Activated T-helper 2 cell treated with anti-CD3 and anti-CD28 coated beads, Interferon-gamma antibody, Interleukin-2, Interleukin-4, amounts not matched to agents 10 μg/mL and 5 μg/mL and 100 μg/mL, durations not matched to agents 14 hours and 24 hours and 36 hours (primary cell): ENCODE results near the gene ABLIM3. TPM values are rescaled to one million over a fixed set of nuclear protein-coding genes. Genes with fewer than 3 reads are reported as not detected.

ENCODE experiments used
- DNase-seq: peaks from one replicate; pipeline ENCODE4 v3.0.0; 2021; ENCODE audit warnings: low spot score
- H3K27ac Mint-ChIP-seq: one replicate; pipeline ENCODE4 v1.8.0; 2021; ENCODE audit warnings: mixed read lengths
- H3K27me3 Mint-ChIP-seq: one replicate; pipeline ENCODE4 v1.8.0; 2021; ENCODE audit warnings: low read depth, mixed read lengths
- H3K36me3 Mint-ChIP-seq: one replicate; pipeline ENCODE4 v1.8.0; 2021; ENCODE audit warnings: low read depth, mixed read lengths
- H3K4me1 Mint-ChIP-seq: one replicate; pipeline ENCODE4 v1.8.0; 2021; ENCODE audit warnings: low read depth, mixed read lengths
- H3K4me3 Mint-ChIP-seq: one replicate; pipeline ENCODE4 v1.8.0; 2021; ENCODE audit warnings: low read depth, mild to moderate bottlenecking, moderate library complexity, mixed read lengths
- H3K9me3 Mint-ChIP-seq: one replicate; pipeline ENCODE4 v1.8.0; 2021; ENCODE audit warnings: mixed read lengths
- intact Hi-C: fragments of 100-400 bp; cut with micrococcal nuclease; formaldehyde crosslinking; loops from one replicate; pipeline ENCODE4 v1.15.1; 2023
- total RNA-seq: library from RNA; stranded (reverse); gene quantifications from 2 replicates; pipeline ENCODE4 v1.2.3, GENCODE V29; 2022

Gene ABLIM3
- total RNA-seq, 1 donor from 2014 or later = not detected

- Mint-ChIP-seq H3K27ac (no peak overlapping the region), H3K4me1 (no peaks in the 10 kb centered on the region), H3K36me3 (no peaks in the 10 kb centered on the region), H3K27me3 (peaks cover 16% of the 10 kb centered on the region), H3K4me3 (no peak overlapping the region), H3K9me3 (no peaks in the 10 kb centered on the region)
- no peak for DNase-seq
- intact Hi-C loops = no loop called here
Observed at GRCh38 chr5:149223081-149223848, 82.0 kb downstream of the ABLIM3 start.

GRCh38 chr5:149224282-149224681 lies 83.0 kb downstream of the ABLIM3 start:
- Mint-ChIP-seq H3K4me3 (no peak overlapping the region), H3K27me3 (peaks cover 20% of the 10 kb centered on the region), H3K9me3 (no peaks in the 10 kb centered on the region), H3K36me3 (no peaks in the 10 kb centered on the region), H3K4me1 (no peaks in the 10 kb centered on the region), H3K27ac (no peak overlapping the region)
- DNase-seq = no peak
- intact Hi-C loops = no loop called here

- no peak overlapping the region for H3K27ac Mint-ChIP-seq
- DNase-seq = no peak
- no peaks in the 10 kb centered on the region for H3K4me1 Mint-ChIP-seq
- no peak overlapping the region for H3K4me3 Mint-ChIP-seq
- H3K27me3 Mint-ChIP-seq = peaks cover 25% of the 10 kb centered on the region
- H3K9me3 Mint-ChIP-seq = no peaks in the 10 kb centered on the region
- H3K36me3 Mint-ChIP-seq = no peaks in the 10 kb centered on the region
- intact Hi-C loops = no loop called here
Observed at GRCh38 chr5:149227168-149227826, 86.0 kb downstream of the ABLIM3 start.

- H3K4me3 Mint-ChIP-seq = no peak overlapping the region
- peaks cover 30% of the 10 kb centered on the region for H3K27me3 Mint-ChIP-seq
- no peaks in the 10 kb centered on the region for H3K36me3 Mint-ChIP-seq
- no peaks in the 10 kb centered on the region for H3K9me3 Mint-ChIP-seq
- no peaks in the 10 kb centered on the region for H3K4me1 Mint-ChIP-seq
- no peak overlapping the region for H3K27ac Mint-ChIP-seq
- intact Hi-C loops = no loop called here
- no peak for DNase-seq
Observed at GRCh38 chr5:149228618-149229297, 87.5 kb downstream of the ABLIM3 start.

GRCh38 chr5:149229298-149229937 lies 88.1 kb downstream of the ABLIM3 start:
- peaks cover 33% of the 10 kb centered on the region for H3K27me3 Mint-ChIP-seq
- H3K36me3 Mint-ChIP-seq = no peaks in the 10 kb centered on the region
- no peaks in the 10 kb centered on the region for H3K9me3 Mint-ChIP-seq
- DNase-seq = no peak
- H3K4me1 Mint-ChIP-seq = no peaks in the 10 kb centered on the region
- intact Hi-C loops = no loop called here
- no peak overlapping the region for H3K27ac Mint-ChIP-seq
- no peak overlapping the region for H3K4me3 Mint-ChIP-seq

- no peak for DNase-seq
- no peak overlapping the region for H3K4me3 Mint-ChIP-seq
- intact Hi-C loops = no loop called here
- H3K9me3 Mint-ChIP-seq = peaks cover 4% of the 10 kb centered on the region
- H3K36me3 Mint-ChIP-seq = no peaks in the 10 kb centered on the region
- no peak overlapping the region for H3K27ac Mint-ChIP-seq
- peaks cover 31% of the 10 kb centered on the region for H3K27me3 Mint-ChIP-seq
- peaks cover 10% of the 10 kb centered on the region for H3K4me1 Mint-ChIP-seq
Observed at GRCh38 chr5:149235841-149236240, 94.5 kb downstream of the ABLIM3 start.

- H3K4me1 Mint-ChIP-seq = peaks cover 15% of the 10 kb centered on the region
- H3K27me3 Mint-ChIP-seq = peaks cover 28% of the 10 kb centered on the region
- no peak for DNase-seq
- H3K27ac Mint-ChIP-seq = no peak overlapping the region
- H3K9me3 Mint-ChIP-seq = peaks cover 4% of the 10 kb centered on the region
- no peaks in the 10 kb centered on the region for H3K36me3 Mint-ChIP-seq
- intact Hi-C loops = no loop called here
- H3K4me3 Mint-ChIP-seq = no peak overlapping the region
Observed at GRCh38 chr5:149237662-149238061, 96.4 kb downstream of the ABLIM3 start.

GRCh38 chr5:149238540-149238939 lies 97.2 kb downstream of the ABLIM3 start:
- H3K27me3 Mint-ChIP-seq = peaks cover 24% of the 10 kb centered on the region
- H3K4me1 Mint-ChIP-seq = peaks cover 15% of the 10 kb centered on the region
- H3K36me3 Mint-ChIP-seq = no peaks in the 10 kb centered on the region
- no peak for DNase-seq
- H3K4me3 Mint-ChIP-seq = no peak overlapping the region
- intact Hi-C loops = no loop called here
- no peak overlapping the region for H3K27ac Mint-ChIP-seq
- peaks cover 4% of the 10 kb centered on the region for H3K9me3 Mint-ChIP-seq

- DNase-seq = no peak
- H3K4me1 Mint-ChIP-seq = peaks cover 15% of the 10 kb centered on the region
- no peak overlapping the region for H3K4me3 Mint-ChIP-seq
- H3K27me3 Mint-ChIP-seq = peaks cover 17% of the 10 kb centered on the region
- H3K9me3 Mint-ChIP-seq = peaks cover 4% of the 10 kb centered on the region
- H3K36me3 Mint-ChIP-seq = no peaks in the 10 kb centered on the region
- intact Hi-C loops = no loop called here
- peak overlapping the region; percentile 79 for H3K27ac Mint-ChIP-seq
Observed at GRCh38 chr5:149239917-149240316, 98.6 kb downstream of the ABLIM3 start.

GRCh38 chr5:149240354-149240998 lies 99.2 kb downstream of the ABLIM3 start:
- H3K9me3 Mint-ChIP-seq = peaks cover 4% of the 10 kb centered on the region
- H3K4me3 Mint-ChIP-seq = no peak overlapping the region
- peak; percentile 77 for DNase-seq
- H3K36me3 Mint-ChIP-seq = no peaks in the 10 kb centered on the region
- H3K27ac Mint-ChIP-seq = peak overlapping the region; percentile 79
- peaks cover 15% of the 10 kb centered on the region for H3K4me1 Mint-ChIP-seq
- intact Hi-C loops = no loop called here
- H3K27me3 Mint-ChIP-seq = peaks cover 20% of the 10 kb centered on the region

GRCh38 chr5:149242339-149242738 lies 101.0 kb downstream of the ABLIM3 start:
- intact Hi-C loops = no loop called here
- Mint-ChIP-seq H3K27ac (no peak overlapping the region), H3K4me1 (peaks cover 15% of the 10 kb centered on the region), H3K9me3 (peaks cover 4% of the 10 kb centered on the region), H3K4me3 (no peak overlapping the region), H3K36me3 (no peaks in the 10 kb centered on the region), H3K27me3 (peaks cover 18% of the 10 kb centered on the region)
- no peak for DNase-seq

GRCh38 chr5:149246906-149247305 lies 105.6 kb downstream of the ABLIM3 start:
- H3K4me3 Mint-ChIP-seq = no peak overlapping the region
- peaks cover 2% of the 10 kb centered on the region for H3K4me1 Mint-ChIP-seq
- intact Hi-C loops = no loop called here
- H3K27me3 Mint-ChIP-seq = peaks cover 13% of the 10 kb centered on the region
- DNase-seq = no peak
- H3K9me3 Mint-ChIP-seq = no peaks in the 10 kb centered on the region
- no peaks in the 10 kb centered on the region for H3K36me3 Mint-ChIP-seq
- no peak overlapping the region for H3K27ac Mint-ChIP-seq
